GM10248 (cell line): Measurements from ENCODE around the gene RAB33A.

Source experiments
- CTCF ChIA-PET: fragments of 300-600 bp; sonication (Branson Sonifier 250); formaldehyde crosslinking; extraction: SDS; loops from one replicate; lab custom pipeline; 2021; ENCODE audit warnings: antibody characterized with exemption; lab: Yijun Ruan, JAX
- POLR2A ChIA-PET: fragments of 350-650 bp; sonication (Branson Sonifier 250); formaldehyde crosslinking; extraction: SDS; loops from one replicate; lab custom pipeline; 2020; ENCODE audit warnings: antibody characterized with exemption; lab: Yijun Ruan, JAX
- DNase-seq: peaks from one replicate; pipeline ENCODE4 v3.0.0; 2012; ENCODE audit errors: extremely low spot score
- TF ChIP-seq, protein P1 (sequence below): IDR thresholded peaks from 2 replicates; pipeline ENCODE4 v1.5.1; 2012; ENCODE audit warnings: mild to moderate bottlenecking, low read depth; ENCODE audit errors: extremely low read depth, missing control alignments, control extremely low read depth

The RAB33A gene

DNA sequence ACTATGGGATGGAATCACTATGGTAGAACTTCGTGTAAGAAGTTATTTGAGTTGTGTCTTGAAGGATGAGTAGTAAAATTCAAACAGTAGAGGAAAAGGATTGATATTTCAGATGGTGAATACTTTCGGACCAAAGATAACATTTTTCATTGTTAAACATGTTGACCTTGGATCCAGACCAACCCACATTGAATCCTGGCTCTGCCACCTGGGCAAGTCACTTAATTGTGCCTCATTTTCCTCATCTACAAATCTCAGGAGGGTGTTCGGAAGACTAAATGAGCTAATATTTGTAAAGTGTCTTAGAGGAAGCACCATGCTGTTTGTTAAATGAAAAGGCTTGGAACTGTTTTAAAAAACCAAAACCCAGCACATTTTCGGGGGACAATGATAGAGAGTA lies 4.7 kb upstream of the RAB33A start:
- TF ChIP-seq, protein P1, sequence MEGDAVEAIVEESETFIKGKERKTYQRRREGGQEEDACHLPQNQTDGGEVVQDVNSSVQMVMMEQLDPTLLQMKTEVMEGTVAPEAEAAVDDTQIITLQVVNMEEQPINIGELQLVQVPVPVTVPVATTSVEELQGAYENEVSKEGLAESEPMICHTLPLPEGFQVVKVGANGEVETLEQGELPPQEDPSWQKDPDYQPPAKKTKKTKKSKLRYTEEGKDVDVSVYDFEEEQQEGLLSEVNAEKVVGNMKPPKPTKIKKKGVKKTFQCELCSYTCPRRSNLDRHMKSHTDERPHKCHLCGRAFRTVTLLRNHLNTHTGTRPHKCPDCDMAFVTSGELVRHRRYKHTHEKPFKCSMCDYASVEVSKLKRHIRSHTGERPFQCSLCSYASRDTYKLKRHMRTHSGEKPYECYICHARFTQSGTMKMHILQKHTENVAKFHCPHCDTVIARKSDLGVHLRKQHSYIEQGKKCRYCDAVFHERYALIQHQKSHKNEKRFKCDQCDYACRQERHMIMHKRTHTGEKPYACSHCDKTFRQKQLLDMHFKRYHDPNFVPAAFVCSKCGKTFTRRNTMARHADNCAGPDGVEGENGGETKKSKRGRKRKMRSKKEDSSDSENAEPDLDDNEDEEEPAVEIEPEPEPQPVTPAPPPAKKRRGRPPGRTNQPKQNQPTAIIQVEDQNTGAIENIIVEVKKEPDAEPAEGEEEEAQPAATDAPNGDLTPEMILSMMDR: no peak
- DNase-seq: no peak
- CTCF ChIA-PET: interaction anchor here (0.9 kb wide), 1 partner anchor 87 kb away, joined by 4 read pairs; no protein-coding TSS in a partner anchor
- POLR2A ChIA-PET: no interaction called here

DNA sequence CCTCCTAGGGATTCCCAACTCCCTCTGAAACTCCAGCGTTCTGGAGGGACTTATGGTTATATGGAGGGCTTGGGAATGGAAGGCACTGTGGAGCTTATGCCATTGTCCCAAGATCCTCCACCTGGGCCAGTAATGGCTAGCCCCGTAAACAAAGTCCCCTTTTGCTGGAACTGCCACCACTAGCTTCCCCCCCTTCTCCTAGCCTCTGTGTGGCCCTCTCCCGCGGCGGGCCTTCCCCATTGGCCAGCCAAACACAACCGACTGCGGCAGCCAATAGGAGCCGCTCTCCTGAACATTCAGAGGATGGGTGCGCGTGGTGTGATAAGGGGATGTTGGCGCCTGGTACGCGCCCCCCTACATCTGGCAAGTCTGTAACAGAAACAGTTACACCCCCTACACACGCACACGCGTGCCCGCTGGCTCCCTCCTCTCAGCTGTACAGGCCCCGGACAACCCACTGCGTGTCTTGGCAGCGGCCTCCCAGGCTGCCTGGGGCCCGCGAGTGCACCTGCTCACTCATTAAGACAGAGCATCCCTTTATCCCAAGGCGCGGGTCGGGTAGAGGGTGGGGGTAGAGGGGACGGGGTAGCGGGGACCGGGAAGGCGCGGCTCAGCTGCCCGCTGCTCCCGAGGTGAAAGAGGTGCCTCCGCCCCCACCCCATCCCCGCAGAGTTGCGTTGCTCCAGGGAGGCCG lies 863 bp upstream of the RAB33A start:
- DNase-seq: peak; percentile 76
- ChIA-PET POLR2A (interaction anchor here (0.6 to 0.9 kb wide), 2 partner anchors 17 to 39 kb away, joined by 3 to 7 read pairs; no protein-coding TSS in a partner anchor), CTCF (interaction anchor here (1.1 to 1.8 kb wide), 6 partner anchors 9 to 110 kb away, joined by 3 to 5 read pairs (median 4); no protein-coding TSS in a partner anchor)
- TF ChIP-seq, protein P1: no peak

DNA sequence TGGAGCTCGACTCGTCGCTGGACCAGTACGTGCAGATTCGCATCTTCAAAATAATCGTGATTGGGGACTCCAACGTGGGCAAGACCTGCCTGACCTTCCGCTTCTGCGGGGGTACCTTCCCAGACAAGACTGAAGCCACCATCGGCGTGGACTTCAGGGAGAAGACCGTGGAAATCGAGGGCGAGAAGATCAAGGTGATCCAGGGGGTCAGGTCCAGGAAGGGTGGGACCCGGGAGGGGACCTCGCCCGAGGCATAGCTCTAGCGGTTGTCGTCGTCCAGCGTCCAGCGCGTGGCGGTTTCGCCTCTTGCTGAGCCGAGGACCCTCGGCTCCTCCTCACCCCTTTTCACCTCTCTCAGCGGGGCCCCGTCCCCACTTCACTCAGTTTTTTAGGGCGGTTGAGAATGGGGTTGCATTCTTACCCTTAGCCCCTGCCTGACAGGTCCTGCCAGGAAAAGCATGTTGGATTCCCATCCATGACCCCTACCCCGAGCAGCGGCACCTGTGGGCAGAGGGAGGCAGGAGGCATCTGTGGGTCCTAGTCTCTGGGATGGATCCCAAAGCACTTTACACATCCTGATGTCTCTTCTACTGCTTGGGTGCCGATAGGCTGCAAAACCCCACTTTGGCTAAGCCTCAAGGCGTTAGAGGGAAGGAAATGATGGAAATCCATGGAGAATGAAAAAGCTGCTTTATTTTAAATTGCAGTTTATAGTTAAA lies 524 bp downstream of the RAB33A start:
- CTCF ChIA-PET: no interaction called here
- POLR2A ChIA-PET: no interaction called here
- TF ChIP-seq, protein P1: no peak
- no peak for DNase-seq

DNA sequence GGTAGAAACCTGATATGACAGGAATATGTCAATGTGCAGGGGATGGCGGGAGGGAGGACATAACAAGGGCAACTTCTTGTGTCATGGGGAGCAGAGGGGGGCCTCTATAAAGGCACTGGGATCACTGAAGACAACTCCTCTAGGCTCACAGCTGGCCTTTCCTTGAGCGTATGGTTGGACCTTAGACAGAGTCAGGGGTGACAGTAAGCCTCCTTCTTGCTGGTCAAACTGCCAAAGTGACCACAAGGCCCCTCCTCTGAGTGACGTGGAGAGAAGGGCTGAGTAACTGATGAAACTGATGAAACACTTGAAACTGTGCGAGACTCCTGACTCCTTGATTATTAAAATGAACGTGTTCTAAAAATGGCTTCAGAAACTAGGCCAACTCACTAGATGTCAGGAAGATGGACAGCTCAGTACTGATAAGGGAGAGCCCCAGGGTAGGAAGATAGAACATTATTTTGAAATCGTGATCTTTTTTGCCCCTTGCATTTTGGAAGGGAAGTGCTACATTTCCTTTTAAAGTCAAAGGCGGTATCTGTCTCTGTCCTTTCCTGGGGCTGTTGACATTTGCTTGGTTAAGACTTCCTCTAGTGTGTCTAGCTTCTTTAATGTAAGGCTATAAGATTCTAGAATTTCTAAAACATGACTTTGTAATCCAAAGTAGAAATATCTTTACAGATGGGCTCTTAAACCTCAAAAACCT lies 1.6 kb downstream of the RAB33A start:
- TF ChIP-seq, protein P1: no peak
- ChIA-PET CTCF (no interaction called here), POLR2A (no interaction called here)
- peak; percentile 57 for DNase-seq

DNA sequence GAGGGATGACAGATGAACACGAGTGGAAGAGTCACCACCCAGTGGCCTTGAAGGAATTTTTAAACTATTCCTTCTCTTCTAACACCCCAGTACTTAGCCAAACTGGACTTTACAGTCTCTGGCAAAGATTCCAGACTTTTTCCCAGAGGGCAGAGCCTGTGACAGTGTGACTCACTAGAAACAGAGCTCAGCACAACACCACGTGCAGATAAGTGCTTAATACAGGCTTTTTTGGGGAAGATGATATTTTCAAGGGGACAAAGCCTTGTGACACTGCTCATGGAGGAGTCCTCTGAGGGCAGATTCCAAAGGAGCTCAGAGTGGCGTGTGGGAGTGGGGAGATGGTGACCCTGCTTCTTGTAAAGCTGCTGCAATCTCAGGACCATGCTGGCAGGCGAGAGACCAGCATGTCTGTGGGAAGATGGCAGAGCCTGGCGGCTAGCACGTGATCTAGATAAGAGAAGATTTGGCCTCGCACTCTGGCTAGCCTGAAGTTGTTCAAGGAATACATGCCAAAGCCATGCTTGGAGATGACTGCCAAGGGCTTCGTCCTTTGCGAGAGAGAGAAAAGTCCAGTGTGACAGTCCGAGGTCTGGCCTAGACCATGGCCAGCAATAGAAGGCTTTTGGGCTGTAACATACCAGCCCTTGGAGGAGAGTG lies 2.4 kb downstream of the RAB33A start:
- POLR2A ChIA-PET: no interaction called here
- CTCF ChIA-PET: interaction anchor here (1.8 kb wide), 1 partner anchor 94 kb away, joined by 6 read pairs; no protein-coding TSS in a partner anchor
- TF ChIP-seq, protein P1: no peak
- no peak for DNase-seq

DNA sequence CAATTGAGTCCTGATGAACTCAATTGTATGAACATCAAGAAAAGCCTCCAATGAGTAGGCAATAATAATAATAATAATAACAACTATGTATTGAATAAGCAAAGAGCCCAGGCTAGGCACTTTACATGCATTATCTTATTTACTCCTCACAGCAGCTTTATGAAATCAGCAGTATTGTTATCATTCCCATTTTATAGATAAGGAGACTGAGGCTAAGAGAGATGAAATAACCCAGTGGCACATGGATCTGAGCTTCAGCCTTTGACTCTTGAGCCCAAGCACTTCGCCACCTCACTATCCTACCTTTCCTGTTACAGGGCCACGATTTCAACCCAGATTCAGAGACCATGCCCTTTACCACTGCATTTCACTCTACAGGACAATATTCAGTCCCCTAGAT lies 3.2 kb downstream of the RAB33A start:
- no peak for DNase-seq
- TF ChIP-seq, protein P1: no peak
- POLR2A ChIA-PET: no interaction called here
- CTCF ChIA-PET: interaction anchor here (1.8 kb wide), 1 partner anchor 95 kb away, joined by 6 read pairs; no protein-coding TSS in a partner anchor
